Stimulated activated CD8-positive, alpha-beta memory T cell treated with anti-CD3 and anti-CD28 coated beads, Interleukin-7, amount 100 ng/mL, for 24 hours (primary cell): ENCODE data around the gene TEX9.

ENCODE experiments used
- DNase-seq: peaks from one replicate; pipeline ENCODE4 v3.0.0-alpha.2; 2020; ENCODE audit warnings: low read depth

Gene TEX9

GRCh38 chr15:56445746-56446145 lies 80.5 kb downstream of the TEX9 start:
- no peak for DNase-seq

GRCh38 chr15:56454836-56455235 lies 89.6 kb downstream of the TEX9 start:
- DNase-seq, result no peak

- no peak for DNase-seq
These were observed 91.0 kb downstream of the TEX9 start for GRCh38 chr15:56456229-56456628.

- no peak for DNase-seq
These were observed 93.9 kb downstream of the TEX9 start for GRCh38 chr15:56459096-56459495.

- no peak for DNase-seq
These were observed 94.8 kb downstream of the TEX9 start for GRCh38 chr15:56460071-56460470.

GRCh38 chr15:56460947-56461346 lies 95.7 kb downstream of the TEX9 start:
- no peak for DNase-seq

GRCh38 chr15:56464893-56465520 lies 99.8 kb downstream of the TEX9 start, which contains the start of gene MNS1:
TSS of gene MNS1 (minus strand) at chr15:56465137. CDS start at chr15:56464972, 165 bp downstream.
- DNase-seq, result peak; percentile 42

GRCh38 chr15:56467616-56468015 lies 102.4 kb downstream of the TEX9 start:
- DNase-seq, result no peak

GRCh38 chr15:56468401-56468800 lies 103.2 kb downstream of the TEX9 start:
- no peak for DNase-seq

GRCh38 chr15:56469483-56469882 lies 104.3 kb downstream of the TEX9 start:
- no peak for DNase-seq

- no peak for DNase-seq
These were observed 106.3 kb downstream of the TEX9 start for GRCh38 chr15:56471440-56472069.

GRCh38 chr15:56472278-56472677 lies 107.1 kb downstream of the TEX9 start:
- no peak for DNase-seq

- DNase-seq, result no peak
These were observed 107.8 kb downstream of the TEX9 start for GRCh38 chr15:56473017-56473416.

GRCh38 chr15:56475351-56475750 lies 110.1 kb downstream of the TEX9 start:
- DNase-seq, result no peak
